A673 (cell line): ENCODE results near the gene OAS1.

Experiments used
- EZH2 ChIP-seq: fragments of 200-600 bp; sonication (generic); IDR thresholded peaks from 2 replicates; pipeline ENCODE4 v1.6.1; 2017; ENCODE audit warnings: borderline replicate concordance, low read depth, mild to moderate bottlenecking, mixed read lengths, antibody characterized with exemption, low read length; ENCODE audit not compliant: poor library complexity, severe bottlenecking
- TF ChIP-seq, protein P1 (sequence below): fragments of 300-800, 200-600 bp; sonication (generic); conservative IDR thresholded peaks from 2 replicates; pipeline ENCODE4 v1.5.1; 2017; ENCODE audit warnings: low read depth, mild to moderate bottlenecking, antibody characterized with exemption, low read length, moderate library complexity, mixed read lengths

DNA sequence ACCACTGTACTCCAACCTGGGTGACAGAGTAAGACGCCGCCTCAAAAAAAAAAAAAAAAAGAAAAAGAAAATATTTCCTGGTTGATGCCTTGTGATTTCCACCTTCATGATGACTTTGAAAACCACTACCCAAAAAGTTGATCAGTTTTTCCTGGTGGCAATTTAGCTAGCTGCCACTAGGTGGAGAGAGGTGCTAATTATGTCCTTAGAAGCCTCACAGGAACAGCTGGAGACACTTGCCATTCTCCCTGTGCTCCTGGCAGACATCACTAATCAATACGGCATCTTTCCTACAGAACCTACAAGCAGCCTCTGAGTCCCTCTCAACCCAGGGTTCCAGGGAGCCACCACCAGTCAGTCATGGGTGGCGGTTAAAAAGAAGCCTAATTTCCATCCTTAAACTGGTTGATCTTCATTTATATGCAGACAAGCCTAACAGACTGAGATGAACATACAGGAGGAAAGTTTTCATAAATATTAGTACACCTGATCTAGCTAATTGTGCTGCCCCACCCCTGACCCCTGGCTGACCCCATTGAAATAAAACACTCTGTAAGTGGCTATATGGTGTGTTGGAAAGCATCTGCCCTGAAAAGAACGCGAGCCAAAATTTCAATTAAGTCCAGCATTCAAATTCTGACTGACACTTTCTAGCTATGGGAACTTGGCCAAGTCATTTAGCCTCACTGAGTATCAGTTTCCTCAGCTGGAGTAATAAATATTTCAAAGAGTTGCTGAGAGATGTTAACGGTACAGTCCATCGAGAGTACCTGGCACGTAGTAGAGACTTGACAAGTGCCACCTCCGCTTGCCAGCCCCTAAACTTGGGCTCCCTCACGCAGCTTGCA lies 6.2 kb upstream of the OAS1 start:
- TF ChIP-seq, protein P1, sequence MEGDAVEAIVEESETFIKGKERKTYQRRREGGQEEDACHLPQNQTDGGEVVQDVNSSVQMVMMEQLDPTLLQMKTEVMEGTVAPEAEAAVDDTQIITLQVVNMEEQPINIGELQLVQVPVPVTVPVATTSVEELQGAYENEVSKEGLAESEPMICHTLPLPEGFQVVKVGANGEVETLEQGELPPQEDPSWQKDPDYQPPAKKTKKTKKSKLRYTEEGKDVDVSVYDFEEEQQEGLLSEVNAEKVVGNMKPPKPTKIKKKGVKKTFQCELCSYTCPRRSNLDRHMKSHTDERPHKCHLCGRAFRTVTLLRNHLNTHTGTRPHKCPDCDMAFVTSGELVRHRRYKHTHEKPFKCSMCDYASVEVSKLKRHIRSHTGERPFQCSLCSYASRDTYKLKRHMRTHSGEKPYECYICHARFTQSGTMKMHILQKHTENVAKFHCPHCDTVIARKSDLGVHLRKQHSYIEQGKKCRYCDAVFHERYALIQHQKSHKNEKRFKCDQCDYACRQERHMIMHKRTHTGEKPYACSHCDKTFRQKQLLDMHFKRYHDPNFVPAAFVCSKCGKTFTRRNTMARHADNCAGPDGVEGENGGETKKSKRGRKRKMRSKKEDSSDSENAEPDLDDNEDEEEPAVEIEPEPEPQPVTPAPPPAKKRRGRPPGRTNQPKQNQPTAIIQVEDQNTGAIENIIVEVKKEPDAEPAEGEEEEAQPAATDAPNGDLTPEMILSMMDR = peak; percentile 81
- no peak for TF ChIP-seq EZH2
